HepG2 (cell line): Measurements from ENCODE around the gene SUN1. TPM values are rescaled to one million over a fixed set of nuclear protein-coding genes. Genes with fewer than 3 reads are reported as not detected.
A peak's percentile ranks its signal among the peaks of the same experiment; 100 is the strongest.

Experiments used
- AHDC1 ChIP-seq: sonication (generic); formaldehyde crosslinking; IDR thresholded peaks from 2 replicates; pipeline ENCODE4 v1.5.1; 2020; ENCODE audit warnings: mild to moderate bottlenecking, missing genetic modification reagents, borderline replicate concordance
- FOXA3 ChIP-seq: IDR thresholded peaks from 2 replicates; pipeline ENCODE4 v1.6.1; 2016; ENCODE audit warnings: missing genetic modification reagents, missing compliant biosample characterization
- FOXO1 ChIP-seq: sonication (generic); formaldehyde crosslinking; IDR thresholded peaks from 2 replicates; pipeline ENCODE4 v1.4.0; 2020; ENCODE audit warnings: missing genetic modification reagents
- MAZ ChIP-seq, 2 experiments: sonication (generic) in 1 of 2; formaldehyde crosslinking in 1 of 2; IDR thresholded peaks; 2 replicates each; pipeline versions ENCODE4 v1.5.0 to v1.6.1; 2012 to 2020; ENCODE audit warnings: low read depth in 2 of 2, mild to moderate bottlenecking in 2 of 2, borderline replicate concordance in 1 of 2, improper control_type of control experiment in 1 of 2, low read length in 1 of 2, missing genetic modification reagents in 1 of 2, moderate library complexity in 1 of 2
- MED8 ChIP-seq: sonication (generic); formaldehyde crosslinking; IDR thresholded peaks from 2 replicates; pipeline ENCODE4 v1.8.1; 2023; ENCODE audit warnings: mild to moderate bottlenecking, missing genetic modification reagents; ENCODE audit not compliant: insufficient replicate concordance
- SP4 ChIP-seq: sonication (generic); formaldehyde crosslinking; IDR thresholded peaks from 2 replicates; pipeline ENCODE4 v1.8.1; 2023; ENCODE audit warnings: mild to moderate bottlenecking, missing genetic modification reagents
- TCF12 ChIP-seq, 2 experiments: fragments of 450-650 bp in 1 of 2; sonication (generic) in 1 of 2; formaldehyde crosslinking in 1 of 2; IDR thresholded peaks; 2 replicates each; pipeline versions ENCODE4 v1.6.1 to v1.8.0; 2017 to 2022; ENCODE audit warnings: antibody characterized with exemption in 1 of 2, mild to moderate bottlenecking in 1 of 2, missing genetic modification reagents in 1 of 2, moderate library complexity in 1 of 2
- ZNF234 ChIP-seq: sonication (generic); formaldehyde crosslinking; conservative IDR thresholded peaks from 2 replicates; pipeline ENCODE4 v1.5.1; 2020; ENCODE audit warnings: mild to moderate bottlenecking, missing genetic modification reagents
- ZSCAN5A ChIP-seq: sonication (generic); formaldehyde crosslinking; IDR thresholded peaks from 2 replicates; pipeline ENCODE4 v1.8.0; 2022; ENCODE audit warnings: mild to moderate bottlenecking, missing genetic modification reagents, borderline replicate concordance
- polyA plus RNA-seq, 8 experiments: library from polyadenylated mRNA; depleted of rRNA in 3 of 8; stranded (reverse) in 7 of 8; unstranded in 1 of 8; fragments of >200 nt; fragmentation: Illumina TruSeq in 4 of 8; extraction: Trizol in 4 of 8; gene quantifications; 2 replicates each; pipeline versions ENCODE4 v1.2.1 to v1.2.3, GENCODE V29; 2011 to 2016; ENCODE audit warnings: low read depth in 4 of 8, missing spikeins in 1 of 8, mixed read lengths in 1 of 8; ENCODE audit not compliant: insufficient read depth in 1 of 8
- total RNA-seq, 5 experiments: library from RNA; depleted of rRNA; stranded (reverse); fragments of >200 nt; fragmentation: Illumina TruSeq; extraction: Trizol; gene quantifications; 2 replicates each; pipeline ENCODE4 v1.2.3, GENCODE V29; 2016; ENCODE audit warnings: low read depth in 1 of 5
- TF ChIP-seq, protein P1 (sequence below): sonication (generic); formaldehyde crosslinking; IDR thresholded peaks from 2 replicates; pipeline ENCODE4 v1.4.0; 2020; ENCODE audit warnings: missing genetic modification reagents

SUN1 gene
- total and polyA plus RNA-seq, 2 of the 13 experiments (the other 11 are each of a cell fraction or from before 2014, with no cell fraction given), result 47.0 to 126 TPM

GRCh38 chr7:876077-876971 lies 44.0 kb downstream of the SUN1 start, which contains the start of gene GET4 (continued):
- TF ChIP-seq ZNF234, result 0 out of 2 replicates have a peak, but pooled peaks have one; percentile 46
- TF ChIP-seq FOXO1 (CRISPR knock-in tag), result peak; percentile 25; the same call in 1 of the 2 replicates
- TF ChIP-seq SP4, result peak; percentile 99
- no peak for TF ChIP-seq TCF12 (IDR thresholded peaks at IDR 0.05)
- TF ChIP-seq TCF12 (CRISPR knock-in tag; IDR thresholded peaks at IDR 0.05), result peak; percentile 87; the same call in 1 of the 2 replicates
- TF ChIP-seq, protein P1, sequence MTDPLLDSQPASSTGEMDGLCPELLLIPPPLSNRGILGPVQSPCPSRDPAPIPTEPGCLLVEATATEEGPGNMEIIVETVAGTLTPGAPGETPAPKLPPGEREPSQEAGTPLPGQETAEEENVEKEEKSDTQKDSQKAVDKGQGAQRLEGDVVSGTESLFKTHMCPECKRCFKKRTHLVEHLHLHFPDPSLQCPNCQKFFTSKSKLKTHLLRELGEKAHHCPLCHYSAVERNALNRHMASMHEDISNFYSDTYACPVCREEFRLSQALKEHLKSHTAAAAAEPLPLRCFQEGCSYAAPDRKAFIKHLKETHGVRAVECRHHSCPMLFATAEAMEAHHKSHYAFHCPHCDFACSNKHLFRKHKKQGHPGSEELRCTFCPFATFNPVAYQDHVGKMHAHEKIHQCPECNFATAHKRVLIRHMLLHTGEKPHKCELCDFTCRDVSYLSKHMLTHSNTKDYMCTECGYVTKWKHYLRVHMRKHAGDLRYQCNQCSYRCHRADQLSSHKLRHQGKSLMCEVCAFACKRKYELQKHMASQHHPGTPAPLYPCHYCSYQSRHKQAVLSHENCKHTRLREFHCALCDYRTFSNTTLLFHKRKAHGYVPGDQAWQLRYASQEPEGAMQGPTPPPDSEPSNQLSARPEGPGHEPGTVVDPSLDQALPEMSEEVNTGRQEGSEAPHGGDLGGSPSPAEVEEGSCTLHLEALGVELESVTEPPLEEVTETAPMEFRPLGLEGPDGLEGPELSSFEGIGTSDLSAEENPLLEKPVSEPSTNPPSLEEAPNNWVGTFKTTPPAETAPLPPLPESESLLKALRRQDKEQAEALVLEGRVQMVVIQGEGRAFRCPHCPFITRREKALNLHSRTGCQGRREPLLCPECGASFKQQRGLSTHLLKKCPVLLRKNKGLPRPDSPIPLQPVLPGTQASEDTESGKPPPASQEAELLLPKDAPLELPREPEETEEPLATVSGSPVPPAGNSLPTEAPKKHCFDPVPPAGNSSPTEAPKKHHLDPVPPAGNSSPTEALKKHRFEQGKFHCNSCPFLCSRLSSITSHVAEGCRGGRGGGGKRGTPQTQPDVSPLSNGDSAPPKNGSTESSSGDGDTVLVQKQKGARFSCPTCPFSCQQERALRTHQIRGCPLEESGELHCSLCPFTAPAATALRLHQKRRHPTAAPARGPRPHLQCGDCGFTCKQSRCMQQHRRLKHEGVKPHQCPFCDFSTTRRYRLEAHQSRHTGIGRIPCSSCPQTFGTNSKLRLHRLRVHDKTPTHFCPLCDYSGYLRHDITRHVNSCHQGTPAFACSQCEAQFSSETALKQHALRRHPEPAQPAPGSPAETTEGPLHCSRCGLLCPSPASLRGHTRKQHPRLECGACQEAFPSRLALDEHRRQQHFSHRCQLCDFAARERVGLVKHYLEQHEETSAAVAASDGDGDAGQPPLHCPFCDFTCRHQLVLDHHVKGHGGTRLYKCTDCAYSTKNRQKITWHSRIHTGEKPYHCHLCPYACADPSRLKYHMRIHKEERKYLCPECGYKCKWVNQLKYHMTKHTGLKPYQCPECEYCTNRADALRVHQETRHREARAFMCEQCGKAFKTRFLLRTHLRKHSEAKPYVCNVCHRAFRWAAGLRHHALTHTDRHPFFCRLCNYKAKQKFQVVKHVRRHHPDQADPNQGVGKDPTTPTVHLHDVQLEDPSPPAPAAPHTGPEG (CRISPR knock-in tag), result peak; percentile 58; the same call in 1 of the 2 replicates
- no peak for TF ChIP-seq AHDC1 (CRISPR knock-in tag)
- 0 out of 2 replicates have a peak, but pooled peaks have one; percentile 45 for TF ChIP-seq ZSCAN5A (CRISPR knock-in tag)
- peak; percentile 40 for TF ChIP-seq MED8 (CRISPR knock-in tag)
- peak; percentile 46 for TF ChIP-seq FOXA3 (CRISPR knock-in tag)
- no peak for TF ChIP-seq MAZ (IDR thresholded peaks at IDR 0.05; ENCODE audit: borderline replicate concordance, low read depth, low read length)
- peak; percentile 79 for TF ChIP-seq MAZ (CRISPR knock-in tag; IDR thresholded peaks at IDR 0.05; ENCODE audit: low read depth)
